Measurements from ENCODE around the gene ARHGEF3.
A peak's percentile ranks its signal among the peaks of the same experiment; 100 is the strongest.
"Not testable (repeated sequence)": the region's sequence is repeated elsewhere in the genome, so short reads cannot be mapped to it uniquely, and the experiment has no call there.

Gene ARHGEF3

DNA sequence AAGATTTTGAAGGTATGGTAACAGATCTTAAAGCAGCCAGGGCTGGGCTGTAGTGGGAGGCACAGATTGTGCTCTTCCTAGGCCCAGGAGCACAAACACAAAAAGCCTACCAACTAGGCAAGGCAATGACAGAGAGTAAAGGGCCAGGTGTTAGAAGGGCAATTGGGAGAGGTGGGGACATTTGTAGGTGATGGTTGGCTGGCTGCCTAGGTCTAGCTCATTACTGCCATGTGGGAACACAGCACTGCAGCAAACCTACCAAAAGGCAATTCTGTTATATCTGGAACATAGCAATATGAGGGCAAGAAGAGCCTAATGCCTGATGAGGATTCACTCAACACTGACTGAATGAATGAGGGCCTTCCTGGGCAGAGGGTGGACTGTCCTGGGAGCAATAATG, 30.4 kb downstream of the ARHGEF3 start:
- H3K36me3 Mint-ChIP-seq (ENCODE audit: insufficient read depth), result peaks cover 59% of the 10 kb centered on the region
- DNase-seq (ENCODE audit: low spot score in 2 of 2) (no peak), ATAC-seq (replicated peaks; ENCODE audit: extremely low read depth, poor library complexity, severe bottlenecking) (no peak)
- H3K27me3 Mint-ChIP-seq, result no peaks in the 10 kb centered on the region
- H3K4me3 Mint-ChIP-seq, result no peak overlapping the region
- H3K27ac Mint-ChIP-seq (ENCODE audit: low read depth), result peak overlapping the region; percentile 66
- H3K4me1 Mint-ChIP-seq, result peaks cover 56% of the 10 kb centered on the region
- no peaks in the 10 kb centered on the region for H3K9me3 Mint-ChIP-seq

DNA sequence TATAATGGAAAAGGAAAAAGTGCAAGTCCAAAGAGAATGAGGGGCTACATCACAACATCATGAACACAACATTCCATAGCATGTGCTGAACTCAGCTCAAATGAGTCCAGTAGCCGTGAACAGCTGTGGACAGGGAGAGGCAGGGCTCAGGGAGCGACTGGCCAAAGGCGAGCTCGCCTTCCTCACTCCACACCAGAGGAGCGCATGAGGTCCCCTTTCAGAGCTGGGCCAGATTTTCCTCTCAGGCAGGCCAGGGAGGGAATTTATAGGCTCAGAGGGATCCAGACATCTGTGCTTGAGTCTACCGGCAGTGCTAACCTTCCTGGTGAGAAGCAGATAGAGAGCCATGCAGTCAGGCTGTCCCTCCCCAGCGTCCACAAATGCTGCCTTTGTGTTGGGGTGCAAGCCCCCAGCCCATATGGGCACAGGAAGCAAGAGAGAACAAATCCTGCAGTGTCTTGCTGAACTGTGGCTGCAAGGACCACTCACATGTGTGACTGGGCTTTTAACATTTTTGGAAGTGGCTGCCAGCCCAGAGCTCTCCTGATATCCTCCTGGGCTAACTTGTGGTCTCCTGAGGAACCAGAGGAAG, 32.5 kb downstream of the ARHGEF3 start:
- H3K4me3 Mint-ChIP-seq, result no peak overlapping the region
- H3K4me1 Mint-ChIP-seq, result peaks cover 58% of the 10 kb centered on the region
- H3K36me3 Mint-ChIP-seq (ENCODE audit: insufficient read depth), result peaks cover 68% of the 10 kb centered on the region
- no peak for DNase-seq (ENCODE audit: low spot score in 2 of 2)
- H3K27me3 Mint-ChIP-seq, result no peaks in the 10 kb centered on the region
- H3K27ac Mint-ChIP-seq (ENCODE audit: low read depth), result peak overlapping the region; percentile 77
- ATAC-seq (replicated peaks; ENCODE audit: extremely low read depth, poor library complexity, severe bottlenecking), result no peak
- no peaks in the 10 kb centered on the region for H3K9me3 Mint-ChIP-seq

DNA sequence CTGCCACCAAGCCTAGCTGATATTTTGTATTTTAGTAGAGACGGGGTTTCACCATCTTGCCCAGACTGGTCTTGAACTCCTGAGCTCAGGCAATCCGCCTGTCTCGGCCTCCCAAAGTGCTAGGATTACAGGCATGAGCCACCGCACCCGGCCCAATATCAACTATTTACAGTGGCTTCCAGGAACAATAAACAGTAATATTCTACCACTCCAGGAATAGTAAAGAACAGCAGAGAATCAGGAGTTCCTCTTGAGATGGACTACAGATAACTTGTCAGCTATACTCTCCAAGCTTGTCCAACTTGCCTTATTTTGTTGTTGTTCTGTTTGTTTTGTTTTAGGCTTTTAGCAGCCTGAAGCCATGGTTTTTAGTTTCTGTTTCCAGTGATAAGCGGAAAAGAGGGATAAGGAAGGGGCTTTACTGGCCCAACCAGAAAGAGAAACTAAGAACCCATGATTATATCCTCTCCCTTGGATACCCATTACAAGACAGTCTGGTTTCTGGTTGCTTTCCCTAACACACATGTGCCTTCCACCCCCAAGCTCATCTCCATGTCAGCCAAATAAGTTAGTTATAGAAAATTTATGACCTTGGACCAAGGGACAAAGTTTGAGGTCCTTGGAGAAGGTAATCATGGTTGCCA, 36.7 kb downstream of the ARHGEF3 start:
- Mint-ChIP-seq H3K27ac (ENCODE audit: low read depth) (peak overlapping the region; percentile 34), H3K27me3 (no peaks in the 10 kb centered on the region), H3K4me3 (no peak overlapping the region), H3K36me3 (ENCODE audit: insufficient read depth) (peaks cover 51% of the 10 kb centered on the region), H3K9me3 (no peaks in the 10 kb centered on the region), H3K4me1 (peaks cover 79% of the 10 kb centered on the region)
- no peak for DNase-seq (ENCODE audit: low spot score in 2 of 2)
- no peak for ATAC-seq (replicated peaks; ENCODE audit: extremely low read depth, poor library complexity, severe bottlenecking)

DNA sequence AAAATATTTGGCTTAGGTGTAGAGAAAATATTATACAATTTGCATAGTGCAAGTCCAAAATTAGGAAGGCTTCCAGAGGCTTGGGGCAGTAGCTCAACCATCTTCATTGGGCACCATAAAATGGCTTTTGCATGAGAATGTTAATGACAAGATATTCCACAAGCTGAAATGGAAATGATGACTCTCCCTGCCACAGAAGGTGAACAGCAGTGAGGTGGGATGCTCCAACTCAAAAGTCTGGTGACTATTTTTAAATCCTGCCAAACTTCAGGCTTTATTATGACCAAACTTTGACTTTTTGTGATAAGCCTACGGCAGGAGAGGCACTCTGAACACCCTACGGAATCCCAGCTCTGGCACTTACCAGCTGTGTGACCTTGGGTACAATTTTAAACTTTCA, 37.6 kb downstream of the ARHGEF3 start:
- ATAC-seq (replicated peaks; ENCODE audit: extremely low read depth, poor library complexity, severe bottlenecking), result no peak
- no peaks in the 10 kb centered on the region for H3K9me3 Mint-ChIP-seq
- H3K27me3 Mint-ChIP-seq, result no peaks in the 10 kb centered on the region
- H3K4me1 Mint-ChIP-seq, result peaks cover 80% of the 10 kb centered on the region
- DNase-seq (ENCODE audit: low spot score in 2 of 2), result no peak
- H3K36me3 Mint-ChIP-seq (ENCODE audit: insufficient read depth), result peaks cover 47% of the 10 kb centered on the region
- H3K4me3 Mint-ChIP-seq, result no peak overlapping the region
- H3K27ac Mint-ChIP-seq (ENCODE audit: low read depth), result peak overlapping the region; percentile 34

DNA sequence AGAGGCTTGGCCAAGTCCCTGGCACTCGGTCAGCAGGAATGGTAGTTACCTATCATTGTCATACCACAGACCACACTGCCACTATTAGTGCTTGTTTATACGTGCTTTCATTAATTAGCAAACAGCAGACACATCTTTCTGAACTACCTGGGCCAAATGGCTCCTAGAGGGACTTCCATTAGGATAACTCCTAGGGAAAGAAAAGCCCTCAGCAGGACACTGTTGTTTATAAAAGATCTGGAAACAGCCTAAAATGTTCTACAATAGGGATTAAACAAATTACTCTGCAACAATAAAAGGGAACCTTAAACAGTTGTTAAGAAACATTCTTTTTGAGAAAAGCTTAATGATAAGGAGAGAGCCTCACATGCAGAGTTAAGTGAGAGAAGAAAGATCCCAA, 38.5 kb downstream of the ARHGEF3 start:
- H3K27ac Mint-ChIP-seq (ENCODE audit: low read depth), result peak overlapping the region; percentile 93
- ATAC-seq (replicated peaks; ENCODE audit: extremely low read depth, poor library complexity, severe bottlenecking) (no peak), DNase-seq (ENCODE audit: low spot score in 2 of 2) (no peak)
- H3K36me3 Mint-ChIP-seq (ENCODE audit: insufficient read depth), result peaks cover 44% of the 10 kb centered on the region
- H3K9me3 Mint-ChIP-seq, result no peaks in the 10 kb centered on the region
- no peaks in the 10 kb centered on the region for H3K27me3 Mint-ChIP-seq
- no peak overlapping the region for H3K4me3 Mint-ChIP-seq
- peaks cover 79% of the 10 kb centered on the region for H3K4me1 Mint-ChIP-seq

DNA sequence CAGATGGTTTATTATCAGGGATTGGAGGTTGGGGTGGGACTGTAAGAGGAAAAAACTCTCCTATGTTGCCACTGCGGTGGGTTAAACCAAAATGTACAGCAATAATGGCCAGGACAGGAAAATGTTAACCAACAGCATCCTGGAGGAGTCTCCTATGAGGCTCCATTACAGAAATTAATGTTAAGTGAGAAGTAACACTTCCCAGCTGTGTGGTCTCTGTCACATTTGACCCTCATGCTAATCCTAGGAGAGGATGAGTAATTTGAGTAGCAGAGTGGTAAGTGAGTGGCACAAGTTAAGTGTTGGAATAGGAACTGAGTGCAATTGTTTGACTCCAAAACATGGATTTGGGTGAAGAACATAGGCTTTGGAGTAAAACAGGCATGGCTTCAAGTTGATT, 39.0 kb downstream of the ARHGEF3 start:
- DNase-seq (ENCODE audit: low spot score in 2 of 2) (no peak), ATAC-seq (replicated peaks; ENCODE audit: extremely low read depth, poor library complexity, severe bottlenecking) (no peak)
- Mint-ChIP-seq H3K4me1 (peaks cover 79% of the 10 kb centered on the region), H3K36me3 (ENCODE audit: insufficient read depth) (peaks cover 44% of the 10 kb centered on the region), H3K27ac (ENCODE audit: low read depth) (peak overlapping the region; percentile 93), H3K9me3 (no peaks in the 10 kb centered on the region), H3K27me3 (no peaks in the 10 kb centered on the region), H3K4me3 (no peak overlapping the region)

DNA sequence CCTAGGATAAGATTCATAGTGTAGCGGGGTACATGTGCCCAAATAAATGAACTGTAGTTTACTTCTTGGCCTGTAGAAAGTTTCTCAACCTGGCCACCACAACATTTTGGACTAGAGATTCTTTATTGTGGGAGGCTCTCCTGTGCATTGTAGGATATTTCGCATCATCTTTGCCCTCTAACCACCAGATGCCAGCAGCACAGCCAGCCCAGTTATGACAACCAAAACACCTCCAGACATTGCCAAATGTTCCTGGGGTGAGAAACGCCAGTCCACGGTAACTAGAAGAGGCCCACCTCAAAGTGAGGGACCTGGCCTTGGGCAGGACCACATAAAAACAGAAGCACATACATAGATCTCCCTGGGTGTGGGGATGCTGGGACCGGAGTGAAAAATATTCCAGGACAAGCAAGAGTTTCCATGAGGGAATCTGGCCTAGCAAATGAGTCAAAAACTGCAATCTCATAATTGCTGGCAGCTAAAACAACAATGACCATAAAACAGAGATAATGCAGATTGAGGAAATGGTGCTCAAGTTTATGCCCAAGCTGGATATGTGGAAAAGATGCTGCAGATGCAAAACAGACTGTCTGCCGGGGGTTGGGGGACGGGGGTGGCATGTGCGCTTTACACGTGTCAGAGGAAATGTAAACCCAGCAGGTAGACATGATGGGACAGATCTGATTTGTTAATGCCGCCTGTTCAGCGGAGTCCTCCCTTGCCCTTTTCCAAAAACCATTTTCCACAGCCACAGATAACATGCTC, 39.7 kb downstream of the ARHGEF3 start:
- Mint-ChIP-seq H3K27ac (ENCODE audit: low read depth) (peak overlapping the region; percentile 93), H3K4me3 (no peak overlapping the region), H3K9me3 (no peaks in the 10 kb centered on the region), H3K36me3 (ENCODE audit: insufficient read depth) (peaks cover 43% of the 10 kb centered on the region), H3K27me3 (no peaks in the 10 kb centered on the region), H3K4me1 (peaks cover 79% of the 10 kb centered on the region)
- no peak for ATAC-seq (replicated peaks; ENCODE audit: extremely low read depth, poor library complexity, severe bottlenecking)
- DNase-seq (ENCODE audit: low spot score in 2 of 2), result no peak

DNA sequence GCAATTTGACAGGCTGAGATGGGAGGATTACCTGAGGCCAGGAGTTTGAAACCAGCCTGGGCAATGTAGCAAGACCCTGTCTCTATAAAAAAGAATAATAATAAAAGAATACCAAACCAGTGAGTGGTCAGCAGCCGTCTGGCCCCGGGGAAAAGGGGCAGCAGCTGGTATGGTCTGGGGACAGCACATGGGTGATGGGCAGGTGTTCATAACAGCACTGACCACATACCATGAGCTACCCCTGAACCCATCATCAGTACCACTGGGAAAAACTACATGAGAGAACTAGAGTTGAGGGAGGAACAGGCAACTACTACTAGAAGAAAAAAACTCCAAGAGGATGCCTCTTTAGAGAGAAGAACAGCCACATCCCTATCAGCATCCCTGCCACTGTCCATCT, 40.7 kb downstream of the ARHGEF3 start:
- no peaks in the 10 kb centered on the region for H3K9me3 Mint-ChIP-seq
- peak overlapping the region; percentile 93 for H3K27ac Mint-ChIP-seq (ENCODE audit: low read depth)
- ATAC-seq (replicated peaks; ENCODE audit: extremely low read depth, poor library complexity, severe bottlenecking) (no peak), DNase-seq (ENCODE audit: low spot score in 2 of 2) (no peak)
- H3K4me1 Mint-ChIP-seq, result peaks cover 80% of the 10 kb centered on the region
- no peaks in the 10 kb centered on the region for H3K27me3 Mint-ChIP-seq
- H3K4me3 Mint-ChIP-seq, result no peak overlapping the region
- H3K36me3 Mint-ChIP-seq (ENCODE audit: insufficient read depth), result peaks cover 37% of the 10 kb centered on the region

DNA sequence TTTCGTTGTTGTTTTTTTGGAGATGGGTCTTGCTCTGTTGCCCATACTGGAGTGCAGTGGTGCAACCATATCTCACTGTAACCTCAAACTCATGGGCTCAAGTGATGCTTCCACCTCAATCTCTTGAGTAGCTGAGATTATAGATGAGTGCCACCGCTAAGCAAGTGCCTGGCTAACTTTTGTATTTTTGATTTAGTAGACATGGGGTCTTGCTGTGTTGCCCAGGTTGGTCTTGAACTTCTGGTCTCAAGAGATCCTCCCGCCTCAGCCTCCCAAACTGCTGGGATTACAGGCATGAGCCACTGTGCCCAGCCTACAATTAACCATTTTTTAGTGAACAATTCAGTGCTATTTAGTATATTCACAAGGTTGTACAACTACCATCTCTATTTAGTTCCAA, 42.2 kb downstream of the ARHGEF3 start:
- H3K4me3 Mint-ChIP-seq, result peak overlapping the region; percentile 64
- H3K27me3 Mint-ChIP-seq, result no peaks in the 10 kb centered on the region
- H3K36me3 Mint-ChIP-seq (ENCODE audit: insufficient read depth), result peaks cover 38% of the 10 kb centered on the region
- H3K27ac Mint-ChIP-seq (ENCODE audit: low read depth), result peak overlapping the region; percentile 93
- H3K4me1 Mint-ChIP-seq, result peaks cover 80% of the 10 kb centered on the region
- no peaks in the 10 kb centered on the region for H3K9me3 Mint-ChIP-seq
- no peak for DNase-seq (ENCODE audit: low spot score in 2 of 2)
- no peak for ATAC-seq (replicated peaks; ENCODE audit: extremely low read depth, poor library complexity, severe bottlenecking)

DNA sequence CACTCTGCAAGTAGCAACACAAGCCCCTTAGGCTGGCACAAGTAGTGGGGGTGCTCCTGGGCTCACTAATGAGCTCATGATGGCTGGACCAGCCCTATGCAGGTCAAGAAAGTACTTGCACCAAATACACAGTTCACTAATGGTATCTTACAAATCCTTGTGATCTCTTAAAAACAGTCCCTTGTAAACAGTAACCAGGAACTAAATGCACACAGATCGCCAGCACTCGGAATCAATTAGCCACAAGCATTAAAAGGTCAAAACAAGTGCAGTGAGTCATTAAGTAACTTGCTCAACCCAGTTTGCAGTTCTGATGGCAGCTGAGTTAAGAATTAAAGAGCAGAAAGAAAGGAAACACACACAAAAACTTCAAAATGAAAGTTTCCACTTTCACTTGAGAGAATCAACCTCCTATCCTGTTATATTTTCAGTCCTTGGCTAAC, 43.2 kb downstream of the ARHGEF3 start:
- no peak for DNase-seq (ENCODE audit: low spot score in 2 of 2)
- H3K9me3 Mint-ChIP-seq, result no peaks in the 10 kb centered on the region
- peaks cover 34% of the 10 kb centered on the region for H3K36me3 Mint-ChIP-seq (ENCODE audit: insufficient read depth)

DNA sequence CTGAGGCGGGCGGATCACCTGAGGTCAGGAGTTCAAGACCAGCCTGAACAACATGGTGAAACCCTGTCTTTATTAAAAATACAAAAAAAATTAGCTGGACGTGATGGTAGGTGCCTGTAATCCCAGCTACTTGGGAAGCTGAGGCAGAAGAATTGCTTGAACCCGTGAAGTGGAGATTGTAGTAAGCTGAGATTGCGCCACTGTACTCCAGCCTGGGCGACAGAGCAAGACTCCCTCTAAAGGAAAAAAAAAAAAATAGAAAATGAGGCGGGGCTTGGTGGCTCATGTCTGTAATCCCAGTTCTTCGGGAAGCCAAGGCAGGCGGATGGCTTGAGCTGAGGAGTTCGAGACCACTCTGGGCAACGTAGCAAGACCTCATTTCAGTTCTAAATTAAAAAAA, 43.7 kb downstream of the ARHGEF3 start:
- DNase-seq (ENCODE audit: low spot score in 2 of 2); H3K4me3 Mint-ChIP-seq; H3K9me3 Mint-ChIP-seq; H3K27me3 Mint-ChIP-seq; ATAC-seq (replicated peaks; ENCODE audit: extremely low read depth, poor library complexity, severe bottlenecking): not testable (repeated sequence)
- peaks cover 83% of the 10 kb centered on the region for H3K4me1 Mint-ChIP-seq
- peaks cover 39% of the 10 kb centered on the region for H3K36me3 Mint-ChIP-seq (ENCODE audit: insufficient read depth)
- H3K27ac Mint-ChIP-seq (ENCODE audit: low read depth), result peak overlapping the region; percentile 93

More for the DNA sequence above, 43.2 kb downstream of the ARHGEF3 start:
- peak overlapping the region; percentile 93 for H3K27ac Mint-ChIP-seq (ENCODE audit: low read depth)
- no peaks in the 10 kb centered on the region for H3K27me3 Mint-ChIP-seq
- peaks cover 82% of the 10 kb centered on the region for H3K4me1 Mint-ChIP-seq
- H3K4me3 Mint-ChIP-seq, result peak overlapping the region; percentile 64
- peak; percentile 25 for ATAC-seq (replicated peaks; ENCODE audit: extremely low read depth, poor library complexity, severe bottlenecking)

DNA sequence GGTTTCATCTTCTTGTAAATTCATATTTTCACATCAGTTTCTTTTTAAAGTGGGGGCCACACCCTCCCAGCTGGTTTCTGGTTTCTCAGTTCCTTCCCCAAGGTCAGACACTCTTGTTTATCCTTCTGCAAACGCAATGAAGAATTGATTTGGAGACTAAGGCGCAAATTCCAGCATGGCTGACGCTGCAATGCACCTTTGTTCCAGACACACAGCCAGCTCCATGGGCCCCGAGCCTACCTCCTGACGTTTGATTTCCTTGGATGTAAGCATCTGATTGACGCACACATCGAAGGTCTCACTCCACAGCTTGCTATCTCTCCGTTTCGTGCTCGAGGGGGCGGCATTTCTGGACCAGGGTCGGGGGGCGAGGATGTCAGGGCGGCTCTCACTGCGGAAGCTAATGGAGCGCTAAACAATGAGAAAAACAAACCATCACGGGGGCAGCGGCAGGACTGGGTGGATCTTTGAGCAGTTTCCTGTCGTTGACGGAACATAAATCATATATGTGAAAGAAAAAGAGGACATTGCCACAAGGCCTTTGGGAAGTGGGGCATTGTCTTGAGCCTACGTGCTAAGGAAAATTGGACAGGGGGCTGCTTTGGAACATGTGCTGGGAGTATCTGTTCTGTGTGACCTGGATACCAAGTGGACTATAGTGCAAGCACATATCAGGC, 46.9 kb downstream of the ARHGEF3 start:
- Mint-ChIP-seq H3K9me3 (no peaks in the 10 kb centered on the region), H3K4me3 (peak overlapping the region; percentile 82), H3K27me3 (no peaks in the 10 kb centered on the region), H3K4me1 (peaks cover 80% of the 10 kb centered on the region), H3K27ac (ENCODE audit: low read depth) (peak overlapping the region; percentile 96), H3K36me3 (ENCODE audit: insufficient read depth) (peaks cover 52% of the 10 kb centered on the region)
- DNase-seq (ENCODE audit: low spot score in 2 of 2) (peak; percentile 16 to 20), ATAC-seq (replicated peaks; ENCODE audit: extremely low read depth, poor library complexity, severe bottlenecking) (peak; percentile 62)

Data from central memory CD8-positive, alpha-beta T cell (primary cell).